ENCODE results near the gene RNF180. TPM values are rescaled to one million over a fixed set of nuclear protein-coding genes. Genes with fewer than 3 reads are reported as not detected.

The RNF180 gene
- total and polyA plus RNA-seq, 4 donors = 1.1 to 13.7 (median 2.7) TPM

GRCh38 chr5:64145216-64145895 lies 20.3 kb upstream of the RNF180 start:
- no peak for TF ChIP-seq SP1 (IDR thresholded peaks at IDR 0.05)
- TF ChIP-seq REST (IDR thresholded peaks at IDR 0.05) = no peak
- no peak for TF ChIP-seq RXRA (IDR thresholded peaks at IDR 0.05)
- TF ChIP-seq HNF4A (conservative IDR thresholded peaks at IDR 0.05) = no peak
- TF ChIP-seq FOXA1 (IDR thresholded peaks at IDR 0.05) = no peak
- no peak for TF ChIP-seq HNF4G (IDR thresholded peaks at IDR 0.05)
- TF ChIP-seq MAX (IDR thresholded peaks at IDR 0.05) = no peak
- TF ChIP-seq NR2F2 (IDR thresholded peaks at IDR 0.05) = no peak
- no peak for TF ChIP-seq TAF1 (conservative IDR thresholded peaks at IDR 0.05)
- TF ChIP-seq EGR1 (IDR thresholded peaks at IDR 0.05; ENCODE audit: low read depth in 2 of 2) = no peak
- no peak for DNase-seq (ENCODE audit: low spot score)
- Histone ChIP-seq H3K4me3 (ENCODE audit: low read depth in 1 of 3, low read length in 3 of 3) (no peak overlapping the region), H3K9me3 (ENCODE audit: control insufficient read depth in 4 of 4, low read length in 3 of 4) (no peaks in the 10 kb centered on the region), H3K27me3 (ENCODE audit: control insufficient read depth in 4 of 4, insufficient read depth in 4 of 4, low read length in 3 of 4) (no peaks in the 10 kb centered on the region), H3K4me1 (ENCODE audit: control insufficient read depth in 4 of 4, insufficient read depth in 4 of 4, low read length in 3 of 4) (peaks cover 0 to 10% (median 4%) of the 10 kb centered on the region in 4 donors), H3K36me3 (ENCODE audit: control insufficient read depth in 4 of 4, insufficient read depth in 3 of 4, low read depth in 1 of 4, low read length in 3 of 4) (no peaks in the 10 kb centered on the region), H3K9ac (ENCODE audit: low read depth in 1 of 2, low read length in 2 of 2) (no peak overlapping the region), H3K27ac (ENCODE audit: low read depth in 1 of 2, low read length in 2 of 2) (no peak overlapping the region)
- 59% methylated on average over 4 of the region's 4 CpGs for WGBS

GRCh38 chr5:64147379-64147778 lies 18.3 kb upstream of the RNF180 start:
- DNase-seq (ENCODE audit: low spot score) = no peak
- no peaks in the 10 kb centered on the region for H3K27me3 ChIP-seq (ENCODE audit: control insufficient read depth in 4 of 4, insufficient read depth in 4 of 4, low read length in 3 of 4)
- H3K4me3 ChIP-seq (ENCODE audit: low read depth in 1 of 3, low read length in 3 of 3) = no peak overlapping the region
- WGBS = 58% methylated on average over 2 of the region's 2 CpGs
- no peak overlapping the region for H3K27ac ChIP-seq (ENCODE audit: low read depth in 1 of 2, low read length in 2 of 2)
- H3K4me1 ChIP-seq (ENCODE audit: control insufficient read depth in 4 of 4, insufficient read depth in 4 of 4, low read length in 3 of 4) = peaks cover 0 to 10% (median 4%) of the 10 kb centered on the region in 4 donors
- no peaks in the 10 kb centered on the region for H3K36me3 ChIP-seq (ENCODE audit: control insufficient read depth in 4 of 4, insufficient read depth in 3 of 4, low read depth in 1 of 4, low read length in 3 of 4)
- no peak overlapping the region for H3K9ac ChIP-seq (ENCODE audit: low read depth in 1 of 2, low read length in 2 of 2)
- H3K9me3 ChIP-seq (ENCODE audit: control insufficient read depth in 4 of 4, low read length in 3 of 4) = no peaks in the 10 kb centered on the region
- TF ChIP-seq YY1 (IDR thresholded peaks at IDR 0.05) (no peak), TAF1 (conservative IDR thresholded peaks at IDR 0.05) (no peak), CTCF (IDR thresholded peaks at IDR 0.05; ENCODE audit: low read depth, low read length, missing input control) (no peak), HNF4G (IDR thresholded peaks at IDR 0.05) (no peak), SP1 (IDR thresholded peaks at IDR 0.05) (no peak), EGR1 (IDR thresholded peaks at IDR 0.05; ENCODE audit: low read depth in 2 of 2) (no peak), JUND (IDR thresholded peaks at IDR 0.05) (no peak), RAD21 (IDR thresholded peaks at IDR 0.05) (no peak), GABPA (IDR thresholded peaks at IDR 0.05 in 1 of 2, conservative IDR thresholded peaks at IDR 0.05 in 1 of 2) (no peak), ATF3 (IDR thresholded peaks at IDR 0.05) (no peak), FOXA2 (IDR thresholded peaks at IDR 0.05) (no peak)

Data from liver (tissue), 9 donors.